Inflammatory macrophage (primary cell): ENCODE data around the gene BMP2.
A peak's percentile ranks its signal among the peaks of the same experiment; 100 is the strongest.

Experiments
- DNase-seq, 2 donors: peaks; one replicate each; pipeline ENCODE4 v3.0.0-alpha.2; 2020 to 2022
- total RNA-seq, 18 experiments: gene quantifications; one replicate each; lab custom pipeline; 2026; ENCODE audit warnings: mixed read lengths in 6 of 18, inconsistent platforms in 2 of 18; lab: John Stamatoyannopoulos, UW

BMP2 gene
- 0.08 to 4.2 (median 0.80) reads per million in 18 experiments for total RNA-seq

- DNase-seq, result peak; percentile 2 to 37
Observed at GRCh38 chr20:6767536-6768227, at the start of gene BMP2. Gene BMP2 (plus strand): TSS chr20:6767686. CDS start chr20:6770127, 2,441 bp downstream.

GRCh38 chr20:6718662-6719368, 48.7 kb upstream of the BMP2 start:
- peak; percentile 12 to 32 for DNase-seq

- DNase-seq, result peak; percentile 32 to 41
Observed at GRCh38 chr20:6719369-6719721, 48.1 kb upstream of the BMP2 start.

- peak; percentile 34 to 41 for DNase-seq
Observed at GRCh38 chr20:6726761-6727160, 40.7 kb upstream of the BMP2 start.

- no peak for DNase-seq
Observed at GRCh38 chr20:6730672-6731328, 36.7 kb upstream of the BMP2 start.

- DNase-seq, result no peak
Observed at GRCh38 chr20:6732001-6732447, 35.5 kb upstream of the BMP2 start.

- DNase-seq, result no peak
Observed at GRCh38 chr20:6732851-6733250, 34.6 kb upstream of the BMP2 start.

GRCh38 chr20:6733965-6734364, 33.5 kb upstream of the BMP2 start:
- no peak for DNase-seq

GRCh38 chr20:6735942-6736845, 31.3 kb upstream of the BMP2 start:
- DNase-seq, result no peak

GRCh38 chr20:6739406-6739805, 28.1 kb upstream of the BMP2 start:
- no peak for DNase-seq

GRCh38 chr20:6740096-6740495, 27.4 kb upstream of the BMP2 start:
- no peak for DNase-seq

- peak; percentile 34 to 42 for DNase-seq
Observed at GRCh38 chr20:6744180-6744579, 23.3 kb upstream of the BMP2 start.

GRCh38 chr20:6744805-6745204, 22.7 kb upstream of the BMP2 start:
- DNase-seq, result no peak

- no peak for DNase-seq
Observed at GRCh38 chr20:6746901-6747609, 20.4 kb upstream of the BMP2 start.

GRCh38 chr20:6750438-6750837, 17.0 kb upstream of the BMP2 start:
- no peak for DNase-seq

GRCh38 chr20:6756693-6757595, 10.5 kb upstream of the BMP2 start:
- DNase-seq, result no peak

- DNase-seq, result no peak
Observed at GRCh38 chr20:6764619-6765018, 2.9 kb upstream of the BMP2 start.

GRCh38 chr20:6765469-6766058, 1.9 kb upstream of the BMP2 start:
- DNase-seq, result peak; percentile 58 to 67

GRCh38 chr20:6766433-6766832, 1.1 kb upstream of the BMP2 start:
- no peak for DNase-seq

GRCh38 chr20:6767126-6767535, 355 bp upstream of the BMP2 start:
- no peak for DNase-seq
